H9 (cell line): ENCODE measurements around the gene SFI1. TPM values are rescaled to one million over a fixed set of nuclear protein-coding genes. Genes with fewer than 3 reads are reported as not detected.

ENCODE experiments used
- DNase-seq: peaks from one replicate; pipeline ENCODE4 v3.0.0-alpha.2; 2017
- H2AFZ ChIP-seq: one replicate; pipeline ENCODE4 v1.6.1; 2013; ENCODE audit warnings: mild to moderate bottlenecking, low read length, control low read depth, moderate library complexity
- H2AK5ac ChIP-seq: 2 replicates; pipeline ENCODE4 v1.6.1; 2013; ENCODE audit warnings: low read length, control low read depth, mixed read lengths; ENCODE audit not compliant: insufficient read length
- H2BK120ac ChIP-seq: one replicate; pipeline ENCODE4 v1.6.1; 2013; ENCODE audit warnings: low read depth, mild to moderate bottlenecking, low read length, control low read depth, inconsistent platforms; ENCODE audit not compliant: poor library complexity, severe bottlenecking
- H2BK12ac ChIP-seq: 2 replicates; pipeline ENCODE4 v1.6.1; 2013; ENCODE audit warnings: low read length, control low read depth, mixed read lengths, low read depth; ENCODE audit not compliant: insufficient read length
- H2BK15ac ChIP-seq: 2 replicates; pipeline ENCODE4 v1.6.1; 2013; ENCODE audit warnings: low read depth, low read length, control low read depth
- H2BK20ac ChIP-seq: one replicate; pipeline ENCODE4 v1.6.1; 2013; ENCODE audit warnings: low read depth, mild to moderate bottlenecking, low read length, control low read depth, inconsistent platforms; ENCODE audit not compliant: poor library complexity, severe bottlenecking
- H2BK5ac ChIP-seq: 2 replicates; pipeline ENCODE4 v1.6.1; 2013; ENCODE audit warnings: low read length, control low read depth, mixed read lengths; ENCODE audit not compliant: insufficient read length
- H3K14ac ChIP-seq: 2 replicates; pipeline ENCODE4 v1.6.1; 2013; ENCODE audit warnings: low read length, control low read depth; ENCODE audit not compliant: insufficient read depth
- H3K18ac ChIP-seq: 2 replicates; pipeline ENCODE4 v1.6.1; 2013; ENCODE audit warnings: low read depth, mild to moderate bottlenecking, mixed read lengths, low read length, control low read depth; ENCODE audit not compliant: insufficient read length
- H3K23ac ChIP-seq: 2 replicates; pipeline ENCODE4 v1.6.1; 2013; ENCODE audit warnings: low read length, control low read depth, mixed read lengths, low read depth; ENCODE audit not compliant: insufficient read length
- H3K23me2 ChIP-seq: 2 replicates; pipeline ENCODE4 v1.6.1; 2013; ENCODE audit warnings: low read depth, mild to moderate bottlenecking, mixed read lengths, low read length, control low read depth; ENCODE audit not compliant: insufficient read length, poor library complexity, severe bottlenecking
- H3K27ac ChIP-seq: 2 replicates; pipeline ENCODE4 v1.5.1; 2013; ENCODE audit warnings: low read length, control low read depth, mixed read lengths, low read depth; ENCODE audit not compliant: insufficient read length
- H3K27me3 ChIP-seq: 2 replicates; pipeline ENCODE4 v1.6.1; 2013; ENCODE audit warnings: low read length, control low read depth, inconsistent platforms; ENCODE audit not compliant: insufficient read depth
- H3K4ac ChIP-seq: 2 replicates; pipeline ENCODE4 v1.6.1; 2013; ENCODE audit warnings: low read depth, mild to moderate bottlenecking, control low read depth, inconsistent platforms, low read length, moderate library complexity
- H3K4me1 ChIP-seq: 2 replicates; pipeline ENCODE4 v1.6.1; 2013; ENCODE audit warnings: low read length, control low read depth, inconsistent platforms; ENCODE audit not compliant: insufficient read depth
- H3K4me2 ChIP-seq: 2 replicates; pipeline ENCODE4 v1.6.1; 2013; ENCODE audit warnings: low read length, control low read depth, mixed read lengths; ENCODE audit not compliant: insufficient read length, insufficient read depth
- H3K56ac ChIP-seq: 2 replicates; pipeline ENCODE4 v1.6.1; 2013; ENCODE audit warnings: low read depth, mild to moderate bottlenecking, mixed read lengths, low read length, control low read depth; ENCODE audit not compliant: insufficient read length
- H3K79me1 ChIP-seq: 2 replicates; pipeline ENCODE4 v1.6.1; 2013; ENCODE audit warnings: low read depth, mild to moderate bottlenecking, moderate library complexity, low read length, control low read depth, inconsistent platforms; ENCODE audit not compliant: insufficient read depth, poor library complexity, severe bottlenecking
- H3K79me2 ChIP-seq: 2 replicates; pipeline ENCODE4 v1.6.1; 2013; ENCODE audit warnings: low read length, control low read depth, inconsistent platforms; ENCODE audit not compliant: insufficient read depth
- H3K9ac ChIP-seq: 2 replicates; pipeline ENCODE4 v1.6.1; 2013; ENCODE audit warnings: low read length, control low read depth, mixed read lengths; ENCODE audit not compliant: insufficient read length; ENCODE audit errors: extremely low read depth
- H3K9me3 ChIP-seq: one replicate; pipeline ENCODE4 v1.6.1; 2013; ENCODE audit warnings: low read depth, low read length, inconsistent platforms; ENCODE audit not compliant: control insufficient read depth
- H3T11ph ChIP-seq: one replicate; pipeline ENCODE4 v1.6.1; 2013; ENCODE audit warnings: mild to moderate bottlenecking, low read length, control low read depth, inconsistent platforms
- H4K20me1 ChIP-seq: one replicate; pipeline ENCODE4 v1.6.1; 2013; ENCODE audit not compliant: control insufficient read depth, insufficient read length, insufficient read depth
- H4K5ac ChIP-seq: 2 replicates; pipeline ENCODE4 v1.6.1; 2013; ENCODE audit warnings: low read depth, mild to moderate bottlenecking, mixed read lengths, low read length, control low read depth; ENCODE audit not compliant: insufficient read length
- H4K8ac ChIP-seq: replicated peaks from 2 replicates; pipeline ENCODE4 v1.6.1; 2013; ENCODE audit warnings: low read length, control low read depth, mixed read lengths, low read depth; ENCODE audit not compliant: insufficient read length
- H4K91ac ChIP-seq: 2 replicates; pipeline ENCODE4 v1.6.1; 2013; ENCODE audit warnings: low read depth, mild to moderate bottlenecking, moderate library complexity, mixed read lengths, low read length, control low read depth; ENCODE audit not compliant: insufficient read length
- H3K27ac Mint-ChIP-seq, 3 experiments: 2 replicates in 2 of 3; 3 replicates in 1 of 3; pipeline ENCODE4 v1.8.0; 2020 to 2021; ENCODE audit warnings: mixed read lengths in 3 of 3, mild to moderate bottlenecking in 1 of 3, moderate library complexity in 1 of 3
- H3K27me3 Mint-ChIP-seq: 2 replicates; pipeline ENCODE4 v1.8.0; 2021; ENCODE audit warnings: low read depth, mild to moderate bottlenecking, moderate library complexity, mixed read lengths
- H3K36me3 Mint-ChIP-seq, 3 experiments: 2 replicates in 2 of 3; 3 replicates in 1 of 3; pipeline ENCODE4 v1.8.0; 2020 to 2021; ENCODE audit warnings: low read depth in 3 of 3, mixed read lengths in 3 of 3; ENCODE audit not compliant: insufficient read depth in 1 of 3
- H3K4me1 Mint-ChIP-seq, 2 experiments: 2 replicates each; pipeline ENCODE4 v1.8.0; 2020; ENCODE audit warnings: mixed read lengths in 2 of 2
- H3K4me3 Mint-ChIP-seq, 2 experiments: 2 replicates in 1 of 2; 3 replicates in 1 of 2; pipeline ENCODE4 v1.8.0; 2020 to 2021; ENCODE audit warnings: mild to moderate bottlenecking in 2 of 2, mixed read lengths in 2 of 2, moderate library complexity in 1 of 2
- H3K9me3 Mint-ChIP-seq, 2 experiments: 2 replicates in 1 of 2; 3 replicates in 1 of 2; pipeline ENCODE4 v1.8.0; 2020; ENCODE audit warnings: mild to moderate bottlenecking in 2 of 2, mixed read lengths in 2 of 2, moderate library complexity in 1 of 2
- WGBS: extraction: QIAGEN DNeasy Blood & Tissue Kit; methylation state at CpG from one replicate; pipeline ENCODE4 v1.1.7; 2013; ENCODE audit warnings: missing lambda C conversion rate, low lambda C conversion rate, mixed read lengths; ENCODE audit not compliant: insufficient read length; ENCODE audit errors: extremely low coverage; 5-methylcytosine and 5-hydroxymethylcytosine counted together
- total RNA-seq: library from RNA; stranded (reverse); gene quantifications from 2 replicates; pipeline ENCODE4 v1.2.1, GENCODE V29; 2021
- TF ChIP-seq, protein P1 (sequence below): fragments of 200-600 bp; sonication (generic); conservative IDR thresholded peaks from 3 replicates; pipeline ENCODE4 v1.8.0; 2021; ENCODE audit warnings: antibody characterized with exemption, mild to moderate bottlenecking

Gene SFI1
- total RNA-seq, 1 experiment from 2014 or later: 26.4 TPM

DNA sequence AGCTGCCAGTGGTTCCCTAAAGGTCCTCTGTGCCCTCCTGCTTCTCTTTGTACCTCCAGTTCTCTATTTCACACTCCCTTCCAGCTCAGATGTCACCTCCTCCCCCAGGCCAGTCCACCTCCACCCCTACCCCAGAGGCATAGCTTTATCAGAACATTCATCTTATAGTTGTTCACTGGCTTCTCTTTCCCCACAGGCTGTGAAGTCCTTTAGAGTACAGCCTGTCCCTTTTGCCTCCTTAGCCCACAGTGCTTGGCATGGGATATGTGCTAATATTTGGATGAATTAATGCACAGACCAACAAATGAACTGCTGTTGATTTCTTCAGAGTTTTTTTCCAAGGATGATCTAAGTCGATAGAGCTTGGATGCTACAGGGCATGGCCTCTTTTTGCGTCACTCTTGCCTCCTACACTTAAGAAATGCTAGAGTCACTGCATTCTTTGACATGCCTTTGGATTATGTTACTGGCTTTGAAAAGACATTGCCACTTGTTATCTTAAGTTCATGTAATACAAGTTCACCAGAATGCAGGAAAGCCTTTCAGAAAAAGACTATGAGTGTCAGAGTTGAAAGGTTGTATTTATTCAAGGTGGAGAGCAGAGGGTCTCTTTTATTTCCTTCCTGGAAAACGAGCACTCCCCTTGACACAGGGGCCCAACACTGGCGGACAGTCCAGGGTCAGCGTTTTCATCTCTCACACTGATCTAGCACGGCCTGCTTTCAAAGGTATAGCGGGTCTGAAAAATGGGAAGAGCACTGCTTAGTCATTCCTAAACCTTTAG lies 90.0 kb downstream of the SFI1 start:
- Histone ChIP-seq H3K79me2 (no peaks in the 10 kb centered on the region), H4K20me1 (no peaks in the 10 kb centered on the region), H3K27me3 (no peaks in the 10 kb centered on the region), H2BK15ac (no peak overlapping the region), H3K79me1 (no peaks in the 10 kb centered on the region), H4K5ac (no peak overlapping the region), H2AK5ac (no peak overlapping the region), H3K23me2 (no peaks in the 10 kb centered on the region), H4K8ac (no peak overlapping the region), H2BK120ac (no peak overlapping the region), H3K4ac (no peak overlapping the region), H3K9ac (no peak overlapping the region), H2BK20ac (no peak overlapping the region), H3K56ac (no peak overlapping the region), H3K18ac (no peak overlapping the region), H4K91ac (no peak overlapping the region), H2BK12ac (no peak overlapping the region), H3K4me1 (no peaks in the 10 kb centered on the region), H3K9me3 (no peaks in the 10 kb centered on the region), H2AFZ (no peak overlapping the region), H2BK5ac (no peak overlapping the region), H3K14ac (no peak overlapping the region), H3T11ph (no peak overlapping the region), H3K23ac (no peak overlapping the region), H3K27ac (no peak overlapping the region), H3K4me2 (no peak overlapping the region)
- Mint-ChIP-seq H3K4me3 (no peak overlapping the region), H3K27ac (peak overlapping the region in 2 of 3 experiments; percentile 4 to 49; a peak in 2 of 7 replicates), H3K27me3 (no peaks in the 10 kb centered on the region), H3K4me1 (no peaks in the 10 kb centered on the region), H3K9me3 (peaks cover 3% of the 10 kb centered on the region in 2 experiments; a peak in 4 of 5 replicates), H3K36me3 (peaks cover 15 to 31% (median 24%) of the 10 kb centered on the region in 3 experiments)
- no peak for DNase-seq
- TF ChIP-seq, protein P1, sequence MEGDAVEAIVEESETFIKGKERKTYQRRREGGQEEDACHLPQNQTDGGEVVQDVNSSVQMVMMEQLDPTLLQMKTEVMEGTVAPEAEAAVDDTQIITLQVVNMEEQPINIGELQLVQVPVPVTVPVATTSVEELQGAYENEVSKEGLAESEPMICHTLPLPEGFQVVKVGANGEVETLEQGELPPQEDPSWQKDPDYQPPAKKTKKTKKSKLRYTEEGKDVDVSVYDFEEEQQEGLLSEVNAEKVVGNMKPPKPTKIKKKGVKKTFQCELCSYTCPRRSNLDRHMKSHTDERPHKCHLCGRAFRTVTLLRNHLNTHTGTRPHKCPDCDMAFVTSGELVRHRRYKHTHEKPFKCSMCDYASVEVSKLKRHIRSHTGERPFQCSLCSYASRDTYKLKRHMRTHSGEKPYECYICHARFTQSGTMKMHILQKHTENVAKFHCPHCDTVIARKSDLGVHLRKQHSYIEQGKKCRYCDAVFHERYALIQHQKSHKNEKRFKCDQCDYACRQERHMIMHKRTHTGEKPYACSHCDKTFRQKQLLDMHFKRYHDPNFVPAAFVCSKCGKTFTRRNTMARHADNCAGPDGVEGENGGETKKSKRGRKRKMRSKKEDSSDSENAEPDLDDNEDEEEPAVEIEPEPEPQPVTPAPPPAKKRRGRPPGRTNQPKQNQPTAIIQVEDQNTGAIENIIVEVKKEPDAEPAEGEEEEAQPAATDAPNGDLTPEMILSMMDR: no peak
- WGBS: no CpG with 5 or more reads among the region's 7 CpGs
